PC-3 (cell line): ENCODE measurements around the gene PIP5K1C.

ENCODE experiments used
- CTCF ChIP-seq: fragments of 300-600 bp; sonication (generic); conservative IDR thresholded peaks from 2 replicates; pipeline ENCODE4 v1.5.1; 2017; ENCODE audit warnings: antibody characterized with exemption, low read depth, mild to moderate bottlenecking, low read length
- EZH2 ChIP-seq: fragments of 300-600 bp; sonication (generic); IDR thresholded peaks from one replicate; pipeline ENCODE4 v1.6.1; 2017; ENCODE audit warnings: antibody characterized with exemption, mild to moderate bottlenecking, low read length; ENCODE audit not compliant: unreplicated experiment
- EZH2phosphoT487 ChIP-seq: fragments of 300-600 bp; sonication (generic); IDR thresholded peaks from 2 replicates; pipeline ENCODE4 v1.6.1; 2018; ENCODE audit warnings: mild to moderate bottlenecking, antibody characterized with exemption, low read length, borderline replicate concordance

GRCh38 chr19:3695124-3695733 lies 5.0 kb downstream of the PIP5K1C start:
- TF ChIP-seq CTCF (no peak), EZH2phosphoT487 (no peak), EZH2 (no peak)
